ENCODE data around the gene ERCC3.

- no peak for TF ChIP-seq POLR2A (IDR thresholded peaks at IDR 0.05)
- TF ChIP-seq, protein P1, sequence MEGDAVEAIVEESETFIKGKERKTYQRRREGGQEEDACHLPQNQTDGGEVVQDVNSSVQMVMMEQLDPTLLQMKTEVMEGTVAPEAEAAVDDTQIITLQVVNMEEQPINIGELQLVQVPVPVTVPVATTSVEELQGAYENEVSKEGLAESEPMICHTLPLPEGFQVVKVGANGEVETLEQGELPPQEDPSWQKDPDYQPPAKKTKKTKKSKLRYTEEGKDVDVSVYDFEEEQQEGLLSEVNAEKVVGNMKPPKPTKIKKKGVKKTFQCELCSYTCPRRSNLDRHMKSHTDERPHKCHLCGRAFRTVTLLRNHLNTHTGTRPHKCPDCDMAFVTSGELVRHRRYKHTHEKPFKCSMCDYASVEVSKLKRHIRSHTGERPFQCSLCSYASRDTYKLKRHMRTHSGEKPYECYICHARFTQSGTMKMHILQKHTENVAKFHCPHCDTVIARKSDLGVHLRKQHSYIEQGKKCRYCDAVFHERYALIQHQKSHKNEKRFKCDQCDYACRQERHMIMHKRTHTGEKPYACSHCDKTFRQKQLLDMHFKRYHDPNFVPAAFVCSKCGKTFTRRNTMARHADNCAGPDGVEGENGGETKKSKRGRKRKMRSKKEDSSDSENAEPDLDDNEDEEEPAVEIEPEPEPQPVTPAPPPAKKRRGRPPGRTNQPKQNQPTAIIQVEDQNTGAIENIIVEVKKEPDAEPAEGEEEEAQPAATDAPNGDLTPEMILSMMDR (IDR thresholded peaks at IDR 0.05), result no peak
- TF ChIP-seq EP300 (IDR thresholded peaks at IDR 0.05; ENCODE audit: low read depth), result no peak
- TF ChIP-seq POLR2AphosphoS5 (IDR thresholded peaks at IDR 0.05), result no peak
Measured at GRCh38 chr2:127255146-127255545, 38.8 kb downstream of the ERCC3 start.

Measured in transverse colon (tissue), 4 donors.